Measurements from ENCODE around the gene MST1R. TPM values are rescaled to one million over a fixed set of nuclear protein-coding genes. Genes with fewer than 3 reads are reported as not detected.
A peak's percentile ranks its signal among the peaks of the same experiment; 100 is the strongest.
"Not testable (repeated sequence)": the region's sequence is repeated elsewhere in the genome, so short reads cannot be mapped to it uniquely, and the experiment has no call there.

MST1R gene
- total RNA-seq, 1 donor from 2014 or later = 0.67 TPM

- peaks cover 3% of the 10 kb centered on the region for H3K36me3 Mint-ChIP-seq (ENCODE audit: low read depth, unreplicated experiment)
- peaks cover 5% of the 10 kb centered on the region for H3K4me1 Mint-ChIP-seq (ENCODE audit: unreplicated experiment)
- no peaks in the 10 kb centered on the region for H3K9me3 Mint-ChIP-seq (ENCODE audit: unreplicated experiment)
- TF ChIP-seq CTCF (IDR thresholded peaks at IDR 0.05; ENCODE audit: unreplicated experiment) = no peak
- no peak overlapping the region for H3K27ac Mint-ChIP-seq (ENCODE audit: unreplicated experiment)
- DNase-seq (ENCODE audit: low spot score) = no peak
- H3K4me3 Mint-ChIP-seq (ENCODE audit: unreplicated experiment) = no peak overlapping the region
- peaks cover 5% of the 10 kb centered on the region for H3K27me3 Mint-ChIP-seq (ENCODE audit: unreplicated experiment)
Observed at GRCh38 chr3:49925485-49925884, 21.8 kb upstream of the MST1R start.

GRCh38 chr3:49924683-49925082 is 21.0 kb upstream of the MST1R start:
- no peak for TF ChIP-seq CTCF (IDR thresholded peaks at IDR 0.05; ENCODE audit: unreplicated experiment)
- Mint-ChIP-seq H3K9me3 (ENCODE audit: unreplicated experiment) (no peaks in the 10 kb centered on the region), H3K4me1 (ENCODE audit: unreplicated experiment) (no peaks in the 10 kb centered on the region), H3K27ac (ENCODE audit: unreplicated experiment) (no peak overlapping the region), H3K4me3 (ENCODE audit: unreplicated experiment) (no peak overlapping the region), H3K36me3 (ENCODE audit: low read depth, unreplicated experiment) (peaks cover 3% of the 10 kb centered on the region), H3K27me3 (ENCODE audit: unreplicated experiment) (peaks cover 2% of the 10 kb centered on the region)
- no peak for DNase-seq (ENCODE audit: low spot score)

GRCh38 chr3:49917806-49918590 is 14.3 kb upstream of the MST1R start:
- H3K4me3 Mint-ChIP-seq (ENCODE audit: unreplicated experiment); H3K27ac Mint-ChIP-seq (ENCODE audit: unreplicated experiment); H3K27me3 Mint-ChIP-seq (ENCODE audit: unreplicated experiment); H3K9me3 Mint-ChIP-seq (ENCODE audit: unreplicated experiment); H3K4me1 Mint-ChIP-seq (ENCODE audit: unreplicated experiment); DNase-seq (ENCODE audit: low spot score); H3K36me3 Mint-ChIP-seq (ENCODE audit: low read depth, unreplicated experiment): not testable (repeated sequence)

- no peak for TF ChIP-seq CTCF (IDR thresholded peaks at IDR 0.05; ENCODE audit: unreplicated experiment)
- H3K9me3 Mint-ChIP-seq (ENCODE audit: unreplicated experiment) = no peaks in the 10 kb centered on the region
- no peak for DNase-seq (ENCODE audit: low spot score)
Observed at GRCh38 chr3:49916686-49917085, 13.0 kb upstream of the MST1R start.

GRCh38 chr3:49914906-49915305 is 11.2 kb upstream of the MST1R start:
- Mint-ChIP-seq H3K36me3 (ENCODE audit: low read depth, unreplicated experiment) (peaks cover 15% of the 10 kb centered on the region), H3K27me3 (ENCODE audit: unreplicated experiment) (peaks cover 8% of the 10 kb centered on the region), H3K9me3 (ENCODE audit: unreplicated experiment) (no peaks in the 10 kb centered on the region), H3K4me3 (ENCODE audit: unreplicated experiment) (no peak overlapping the region), H3K4me1 (ENCODE audit: unreplicated experiment) (no peaks in the 10 kb centered on the region), H3K27ac (ENCODE audit: unreplicated experiment) (peak overlapping the region; percentile 25)
- DNase-seq (ENCODE audit: low spot score) = no peak
- no peak for TF ChIP-seq CTCF (IDR thresholded peaks at IDR 0.05; ENCODE audit: unreplicated experiment)

More at GRCh38 chr3:49916686-49917085, 13.0 kb upstream of the MST1R start:
- Mint-ChIP-seq H3K27ac (ENCODE audit: unreplicated experiment) (no peak overlapping the region), H3K4me3 (ENCODE audit: unreplicated experiment) (no peak overlapping the region), H3K27me3 (ENCODE audit: unreplicated experiment) (peaks cover 5% of the 10 kb centered on the region), H3K36me3 (ENCODE audit: low read depth, unreplicated experiment) (peaks cover 12% of the 10 kb centered on the region), H3K4me1 (ENCODE audit: unreplicated experiment) (no peaks in the 10 kb centered on the region)

All from endothelial cell (in vitro differentiated cells).